Measurements from ENCODE around the gene GLRX.

GLRX gene

GRCh38 chr5:95808686-95809413 is 13.7 kb downstream of the GLRX start:
- no peak for TF ChIP-seq EP300 (IDR thresholded peaks at IDR 0.05; ENCODE audit: borderline replicate concordance)
- no peak for TF ChIP-seq YY1 (IDR thresholded peaks at IDR 0.05; ENCODE audit: low read depth)
- TF ChIP-seq TCF12 (IDR thresholded peaks at IDR 0.05; ENCODE audit: low read depth) = no peak

GRCh38 chr5:95808013-95808685 is 14.4 kb downstream of the GLRX start:
- TF ChIP-seq NFIC (IDR thresholded peaks at IDR 0.05) (no peak), TCF12 (IDR thresholded peaks at IDR 0.05; ENCODE audit: low read depth) (no peak), MAX (IDR thresholded peaks at IDR 0.05) (no peak), REST (IDR thresholded peaks at IDR 0.05; ENCODE audit: low read depth) (no peak), RAD21 (IDR thresholded peaks at IDR 0.05; ENCODE audit: low read depth) (no peak), USF1 (IDR thresholded peaks at IDR 0.05) (no peak), EGR1 (IDR thresholded peaks at IDR 0.05) (no peak), CREB1 (IDR thresholded peaks at IDR 0.05; ENCODE audit: low read depth) (no peak), FOXM1 (IDR thresholded peaks at IDR 0.05; ENCODE audit: borderline replicate concordance, low read depth) (no peak), ZBTB7A (IDR thresholded peaks at IDR 0.05; ENCODE audit: low read depth) (no peak), CEBPB (IDR thresholded peaks at IDR 0.05) (no peak), EP300 (IDR thresholded peaks at IDR 0.05; ENCODE audit: borderline replicate concordance) (no peak), TEAD4 (IDR thresholded peaks at IDR 0.05) (no peak)

- no peak for TF ChIP-seq TEAD4 (IDR thresholded peaks at IDR 0.05)
- no peak for TF ChIP-seq CEBPB (IDR thresholded peaks at IDR 0.05)
- no peak for TF ChIP-seq EGR1 (IDR thresholded peaks at IDR 0.05)
- no peak for TF ChIP-seq TCF12 (IDR thresholded peaks at IDR 0.05; ENCODE audit: low read depth)
- no peak for TF ChIP-seq YY1 (IDR thresholded peaks at IDR 0.05; ENCODE audit: low read depth)
- no peak for TF ChIP-seq CREB1 (IDR thresholded peaks at IDR 0.05; ENCODE audit: low read depth)
- TF ChIP-seq FOXM1 (IDR thresholded peaks at IDR 0.05; ENCODE audit: borderline replicate concordance, low read depth) = no peak
- no peak for TF ChIP-seq NFIC (IDR thresholded peaks at IDR 0.05)
- no peak for TF ChIP-seq RAD21 (IDR thresholded peaks at IDR 0.05; ENCODE audit: low read depth)
- TF ChIP-seq MAX (IDR thresholded peaks at IDR 0.05) = no peak
- TF ChIP-seq USF1 (IDR thresholded peaks at IDR 0.05) = no peak
Measured at GRCh38 chr5:95806687-95807086, 15.8 kb downstream of the GLRX start.

- no peak for TF ChIP-seq FOXM1 (IDR thresholded peaks at IDR 0.05; ENCODE audit: borderline replicate concordance, low read depth)
- TF ChIP-seq YY1 (IDR thresholded peaks at IDR 0.05; ENCODE audit: low read depth) = no peak
- TF ChIP-seq ZBTB7A (IDR thresholded peaks at IDR 0.05; ENCODE audit: low read depth) = no peak
- TF ChIP-seq RAD21 (IDR thresholded peaks at IDR 0.05; ENCODE audit: low read depth) = no peak
- TF ChIP-seq REST (IDR thresholded peaks at IDR 0.05; ENCODE audit: low read depth) = no peak
- TF ChIP-seq TCF12 (IDR thresholded peaks at IDR 0.05; ENCODE audit: low read depth) = no peak
- TF ChIP-seq MAX (IDR thresholded peaks at IDR 0.05) = no peak
Measured at GRCh38 chr5:95804736-95805539, 17.6 kb downstream of the GLRX start.
